Measurements from ENCODE around the gene CDC14B.
"Not testable (repeated sequence)": the region's sequence is repeated elsewhere in the genome, so short reads cannot be mapped to it uniquely, and the experiment has no call there.

CDC14B gene

GRCh38 chr9:96596601-96597111, 23.0 kb downstream of the CDC14B start:
- TF ChIP-seq, protein P1, sequence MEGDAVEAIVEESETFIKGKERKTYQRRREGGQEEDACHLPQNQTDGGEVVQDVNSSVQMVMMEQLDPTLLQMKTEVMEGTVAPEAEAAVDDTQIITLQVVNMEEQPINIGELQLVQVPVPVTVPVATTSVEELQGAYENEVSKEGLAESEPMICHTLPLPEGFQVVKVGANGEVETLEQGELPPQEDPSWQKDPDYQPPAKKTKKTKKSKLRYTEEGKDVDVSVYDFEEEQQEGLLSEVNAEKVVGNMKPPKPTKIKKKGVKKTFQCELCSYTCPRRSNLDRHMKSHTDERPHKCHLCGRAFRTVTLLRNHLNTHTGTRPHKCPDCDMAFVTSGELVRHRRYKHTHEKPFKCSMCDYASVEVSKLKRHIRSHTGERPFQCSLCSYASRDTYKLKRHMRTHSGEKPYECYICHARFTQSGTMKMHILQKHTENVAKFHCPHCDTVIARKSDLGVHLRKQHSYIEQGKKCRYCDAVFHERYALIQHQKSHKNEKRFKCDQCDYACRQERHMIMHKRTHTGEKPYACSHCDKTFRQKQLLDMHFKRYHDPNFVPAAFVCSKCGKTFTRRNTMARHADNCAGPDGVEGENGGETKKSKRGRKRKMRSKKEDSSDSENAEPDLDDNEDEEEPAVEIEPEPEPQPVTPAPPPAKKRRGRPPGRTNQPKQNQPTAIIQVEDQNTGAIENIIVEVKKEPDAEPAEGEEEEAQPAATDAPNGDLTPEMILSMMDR (IDR thresholded peaks at IDR 0.05; ENCODE audit: borderline replicate concordance, control extremely low read depth, extremely low read depth, insufficient read depth, missing control alignments), result no peak
- no peak for DNase-seq (ENCODE audit: low spot score)
- in situ Hi-C loops (cut with MboI; ENCODE audit: low sequenced_read_pairs, unreplicated experiment), result no loop called here

DNA sequence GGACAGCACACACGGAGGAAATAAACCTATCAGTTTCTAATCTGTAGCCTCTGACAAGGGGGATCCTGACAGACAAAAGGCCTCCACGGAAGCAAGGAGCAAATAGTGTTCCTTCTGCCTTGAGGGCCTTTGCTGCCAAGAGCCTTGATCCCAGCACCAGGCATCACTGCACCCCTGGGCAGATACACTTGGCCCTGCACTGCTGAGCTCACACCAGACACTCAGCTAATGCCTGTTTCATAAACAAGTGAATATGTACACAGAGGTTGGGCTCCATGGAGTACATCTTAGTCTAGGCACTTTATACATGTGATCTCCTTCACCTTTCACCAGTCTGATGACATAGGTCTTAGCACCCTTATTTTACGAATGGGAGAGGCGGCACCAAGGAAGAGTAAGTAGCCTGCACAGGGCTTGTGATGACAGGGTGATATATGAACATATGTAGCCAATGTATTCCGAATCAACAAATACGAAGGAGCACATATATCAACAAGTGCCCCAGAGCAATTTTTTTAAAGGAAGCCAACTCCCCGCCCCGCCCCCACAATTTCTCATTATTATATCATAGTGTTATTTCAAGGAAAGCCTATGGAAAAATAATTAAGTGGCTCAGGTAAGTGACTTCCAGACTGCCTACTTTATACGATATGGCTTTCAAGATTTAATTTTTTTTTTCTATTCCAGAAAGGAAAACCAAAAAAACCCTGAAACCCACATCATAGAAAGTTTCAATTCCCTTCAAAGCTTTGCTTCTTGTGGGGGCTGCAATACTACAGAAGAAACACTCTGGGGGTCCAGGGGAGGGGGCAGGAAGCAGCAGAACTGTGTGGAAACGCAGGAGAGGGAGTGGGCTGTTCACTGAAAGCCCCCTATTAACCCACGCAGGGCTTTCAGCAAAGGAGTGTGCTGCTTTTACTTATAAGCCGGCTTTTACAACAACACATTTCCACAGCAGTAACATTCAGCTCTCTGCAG, 32.0 kb downstream of the CDC14B start:
- in situ Hi-C loops (cut with MboI; ENCODE audit: low sequenced_read_pairs, unreplicated experiment), result no loop called here
- TF ChIP-seq, protein P1 (IDR thresholded peaks at IDR 0.05; ENCODE audit: borderline replicate concordance, control extremely low read depth, extremely low read depth, insufficient read depth, missing control alignments), result no peak
- DNase-seq (ENCODE audit: low spot score), result no peak

GRCh38 chr9:96585426-96585825, 34.2 kb downstream of the CDC14B start:
- DNase-seq (ENCODE audit: low spot score), result no peak
- in situ Hi-C loops (cut with MboI; ENCODE audit: low sequenced_read_pairs, unreplicated experiment), result no loop called here
- TF ChIP-seq, protein P1 (IDR thresholded peaks at IDR 0.05; ENCODE audit: borderline replicate concordance, control extremely low read depth, extremely low read depth, insufficient read depth, missing control alignments), result no peak

GRCh38 chr9:96582199-96582598, 37.4 kb downstream of the CDC14B start:
- in situ Hi-C loops (cut with MboI; ENCODE audit: low sequenced_read_pairs, unreplicated experiment); DNase-seq (ENCODE audit: low spot score): not testable (repeated sequence)

GRCh38 chr9:96581786-96582185, 37.9 kb downstream of the CDC14B start:
- TF ChIP-seq, protein P1 (IDR thresholded peaks at IDR 0.05; ENCODE audit: borderline replicate concordance, control extremely low read depth, extremely low read depth, insufficient read depth, missing control alignments), result no peak
- no peak for DNase-seq (ENCODE audit: low spot score)
- in situ Hi-C loops (cut with MboI; ENCODE audit: low sequenced_read_pairs, unreplicated experiment), result no loop called here

DNA sequence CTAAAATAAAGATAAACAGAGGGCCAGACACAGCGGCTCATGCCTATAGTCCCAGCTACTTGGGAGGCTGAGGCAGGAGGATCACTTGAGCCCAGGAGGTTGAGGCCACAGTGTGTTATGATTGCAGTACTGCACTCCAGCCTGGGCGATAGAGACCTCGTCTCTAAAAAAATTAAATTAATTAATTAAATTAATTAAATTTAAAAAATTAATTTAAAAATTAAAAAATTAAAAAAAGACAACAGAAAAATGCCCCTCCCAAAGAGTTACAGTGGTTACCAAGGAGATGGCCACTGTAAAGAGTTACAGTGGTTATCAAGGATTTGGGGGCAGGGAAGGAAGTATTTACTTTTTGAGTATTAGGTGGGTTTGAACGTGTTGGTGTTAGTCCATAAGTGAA, 38.3 kb downstream of the CDC14B start:
- in situ Hi-C loops (cut with MboI; ENCODE audit: low sequenced_read_pairs, unreplicated experiment), result no loop called here
- no peak for DNase-seq (ENCODE audit: low spot score)
- TF ChIP-seq, protein P1 (IDR thresholded peaks at IDR 0.05; ENCODE audit: borderline replicate concordance, control extremely low read depth, extremely low read depth, insufficient read depth, missing control alignments), result no peak

DNA sequence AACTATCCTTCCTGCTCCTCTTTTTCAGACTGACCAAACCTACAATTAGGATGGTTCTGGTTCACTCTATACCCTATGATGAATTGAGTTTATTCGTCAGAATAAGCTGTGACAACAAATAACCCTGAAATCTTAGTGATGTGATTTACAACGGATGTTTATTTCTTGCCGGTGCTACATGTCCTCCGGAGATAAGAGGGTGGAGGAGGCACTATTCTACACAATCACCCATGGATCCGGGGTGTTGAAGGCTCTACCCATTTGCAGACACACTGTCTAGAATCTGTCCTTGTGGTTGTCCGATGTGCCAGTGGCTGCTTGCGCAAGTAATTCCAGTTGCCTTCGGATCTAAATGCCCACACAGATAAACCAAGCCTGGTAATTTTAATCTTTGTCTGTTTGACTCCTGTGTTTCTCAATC, 44.7 kb downstream of the CDC14B start:
- in situ Hi-C loops (cut with MboI; ENCODE audit: low sequenced_read_pairs, unreplicated experiment), result no loop called here
- no peak for DNase-seq (ENCODE audit: low spot score)
- TF ChIP-seq, protein P1 (IDR thresholded peaks at IDR 0.05; ENCODE audit: borderline replicate concordance, control extremely low read depth, extremely low read depth, insufficient read depth, missing control alignments), result no peak
